Retinal pigment epithelial cell (primary cell): ENCODE measurements around the gene ERGIC1.

Experiments
- DNase-seq: peaks from one replicate; pipeline ENCODE4 v3.0.0-alpha.2; 2010; ENCODE audit warnings: low read depth
- H3K4me3 ChIP-seq: 2 replicates; pipeline ENCODE4 v1.5.1; 2011; ENCODE audit warnings: mild to moderate bottlenecking, low read length, control low read depth, moderate library complexity
- TF ChIP-seq, protein P1 (sequence below): conservative IDR thresholded peaks from 2 replicates; pipeline ENCODE4 v1.5.1; 2011; ENCODE audit warnings: low read depth, low read length, control low read depth, inconsistent platforms

The ERGIC1 gene

DNA sequence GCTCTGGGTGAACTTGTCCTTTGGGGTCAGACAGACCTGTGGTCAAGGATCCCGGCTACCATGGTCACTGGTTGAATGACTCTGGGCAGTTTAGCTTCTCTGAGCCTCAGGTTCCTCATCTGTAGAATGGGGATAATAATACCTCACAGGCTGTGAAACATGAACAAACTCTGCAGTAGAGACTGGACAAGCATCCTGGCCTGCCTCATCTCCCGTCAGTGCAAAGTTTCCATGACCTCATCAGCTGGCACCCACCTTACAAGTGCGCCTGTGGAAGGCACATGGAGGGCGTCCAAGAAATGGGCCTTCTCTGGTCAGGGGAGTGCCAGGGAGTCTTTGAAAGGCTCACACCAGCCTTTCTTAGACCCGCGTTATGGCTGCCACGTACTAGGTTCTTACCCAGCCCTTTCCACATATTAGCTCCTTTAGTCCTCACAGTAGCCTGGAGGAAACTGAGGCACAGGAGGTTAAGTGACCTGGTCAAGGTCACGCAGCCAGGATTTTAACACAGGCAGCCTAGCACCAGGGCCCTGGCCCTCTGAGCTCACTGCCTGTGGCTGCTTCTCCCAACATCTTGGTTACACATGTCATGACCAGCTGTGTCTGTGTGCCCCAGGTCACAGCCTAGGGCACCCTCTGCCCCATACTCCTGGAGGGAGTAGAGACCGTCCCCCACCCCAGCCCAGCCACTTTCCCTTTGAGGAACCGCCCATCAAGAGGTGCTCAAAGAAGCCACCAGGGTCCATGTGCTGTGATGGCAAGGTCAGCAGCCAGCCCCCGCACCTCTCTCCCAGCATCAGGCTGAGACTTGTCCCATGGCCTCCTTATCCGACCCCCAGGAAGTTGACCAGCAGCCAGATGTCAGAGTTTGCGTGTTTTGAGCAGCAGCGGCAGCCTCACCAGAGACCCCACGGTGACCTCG, 85.7 kb downstream of the ERGIC1 start:
- DNase-seq, result no peak
- TF ChIP-seq, protein P1, sequence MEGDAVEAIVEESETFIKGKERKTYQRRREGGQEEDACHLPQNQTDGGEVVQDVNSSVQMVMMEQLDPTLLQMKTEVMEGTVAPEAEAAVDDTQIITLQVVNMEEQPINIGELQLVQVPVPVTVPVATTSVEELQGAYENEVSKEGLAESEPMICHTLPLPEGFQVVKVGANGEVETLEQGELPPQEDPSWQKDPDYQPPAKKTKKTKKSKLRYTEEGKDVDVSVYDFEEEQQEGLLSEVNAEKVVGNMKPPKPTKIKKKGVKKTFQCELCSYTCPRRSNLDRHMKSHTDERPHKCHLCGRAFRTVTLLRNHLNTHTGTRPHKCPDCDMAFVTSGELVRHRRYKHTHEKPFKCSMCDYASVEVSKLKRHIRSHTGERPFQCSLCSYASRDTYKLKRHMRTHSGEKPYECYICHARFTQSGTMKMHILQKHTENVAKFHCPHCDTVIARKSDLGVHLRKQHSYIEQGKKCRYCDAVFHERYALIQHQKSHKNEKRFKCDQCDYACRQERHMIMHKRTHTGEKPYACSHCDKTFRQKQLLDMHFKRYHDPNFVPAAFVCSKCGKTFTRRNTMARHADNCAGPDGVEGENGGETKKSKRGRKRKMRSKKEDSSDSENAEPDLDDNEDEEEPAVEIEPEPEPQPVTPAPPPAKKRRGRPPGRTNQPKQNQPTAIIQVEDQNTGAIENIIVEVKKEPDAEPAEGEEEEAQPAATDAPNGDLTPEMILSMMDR, result no peak
- H3K4me3 ChIP-seq, result no peak overlapping the region

DNA sequence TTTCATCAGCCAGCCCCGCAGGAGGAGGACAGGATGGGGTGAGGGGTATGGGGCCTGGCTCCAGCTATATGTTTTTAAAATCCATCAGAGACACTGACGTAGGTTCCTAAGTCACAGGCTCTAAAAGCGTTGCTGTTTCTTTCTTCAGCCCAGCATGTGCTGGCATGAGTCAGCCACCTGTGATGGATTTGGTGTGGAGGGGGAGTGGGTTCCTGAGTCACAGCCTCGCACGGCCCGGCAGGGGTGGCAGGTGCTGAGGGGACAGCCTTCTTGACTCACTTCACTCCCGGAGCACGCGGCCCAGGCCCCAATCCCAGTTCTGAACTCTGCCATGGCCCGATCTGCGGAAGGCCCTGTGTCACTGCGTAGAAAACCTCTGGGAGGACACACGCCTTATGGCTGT, 86.4 kb downstream of the ERGIC1 start:
- TF ChIP-seq, protein P1, result no peak
- DNase-seq, result peak; percentile 100
- no peak overlapping the region for H3K4me3 ChIP-seq

DNA sequence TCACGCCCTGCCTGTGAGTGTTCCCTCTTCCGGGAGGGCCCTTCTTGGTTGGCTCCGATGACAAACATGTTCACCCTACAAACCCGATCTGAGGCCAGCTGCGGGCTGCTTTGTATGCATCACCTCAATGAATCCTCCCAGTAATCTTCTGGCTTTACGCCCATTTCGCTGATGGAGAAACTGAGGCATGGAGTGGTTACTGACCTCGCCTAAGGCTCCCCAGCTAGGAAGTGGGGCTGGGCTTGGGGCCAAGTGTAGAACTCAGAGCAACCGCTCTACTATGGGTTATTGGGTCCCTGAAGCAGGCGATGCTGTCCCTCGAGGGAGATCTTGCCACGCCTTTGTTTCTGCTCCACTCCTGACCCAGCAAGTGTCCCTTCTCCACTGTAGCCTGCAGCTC, 86.9 kb downstream of the ERGIC1 start:
- TF ChIP-seq, protein P1, result no peak
- H3K4me3 ChIP-seq, result no peak overlapping the region
- DNase-seq, result no peak

DNA sequence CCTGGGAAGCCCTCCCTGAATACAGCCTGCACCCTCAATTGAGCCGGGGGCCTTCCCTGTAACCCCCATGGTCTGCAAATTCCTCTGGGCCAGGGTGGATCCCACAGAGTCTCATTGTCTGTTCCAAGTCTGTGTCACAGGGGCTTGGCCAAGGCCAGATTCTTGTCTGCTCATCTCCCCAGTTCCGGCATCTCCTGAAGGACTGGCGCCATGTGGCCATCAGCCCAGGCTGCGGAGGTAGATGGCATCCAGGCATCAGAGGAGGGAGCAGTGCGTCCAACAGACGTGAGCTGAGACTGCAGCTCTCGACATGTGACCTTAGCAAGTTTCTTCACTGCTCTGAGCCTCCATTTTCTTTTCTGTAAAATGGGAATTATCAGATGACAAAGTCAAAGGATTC, 87.9 kb downstream of the ERGIC1 start:
- DNase-seq, result no peak
- TF ChIP-seq, protein P1, result no peak
- H3K4me3 ChIP-seq, result no peak overlapping the region

DNA sequence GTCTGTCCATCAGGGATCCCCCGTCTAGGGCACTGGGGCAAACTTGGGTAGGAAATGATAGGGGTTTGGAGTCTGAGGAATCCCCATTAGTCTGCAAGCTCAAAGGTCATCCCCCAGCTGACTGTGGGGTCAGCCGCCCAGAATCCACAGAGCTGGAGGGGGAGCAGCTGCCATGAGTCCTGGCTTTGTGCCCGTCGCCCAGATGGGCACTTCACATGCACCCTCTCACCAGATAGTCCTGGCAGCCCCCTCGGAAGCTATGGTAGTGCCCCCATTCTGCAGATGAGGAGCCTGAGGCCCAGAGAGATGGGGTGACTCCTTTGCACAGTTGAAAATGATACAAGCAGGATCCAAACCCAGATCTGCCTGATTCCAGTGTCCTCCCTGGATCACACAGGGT, 89.5 kb downstream of the ERGIC1 start:
- no peak for DNase-seq
- no peak overlapping the region for H3K4me3 ChIP-seq
- TF ChIP-seq, protein P1, result no peak

DNA sequence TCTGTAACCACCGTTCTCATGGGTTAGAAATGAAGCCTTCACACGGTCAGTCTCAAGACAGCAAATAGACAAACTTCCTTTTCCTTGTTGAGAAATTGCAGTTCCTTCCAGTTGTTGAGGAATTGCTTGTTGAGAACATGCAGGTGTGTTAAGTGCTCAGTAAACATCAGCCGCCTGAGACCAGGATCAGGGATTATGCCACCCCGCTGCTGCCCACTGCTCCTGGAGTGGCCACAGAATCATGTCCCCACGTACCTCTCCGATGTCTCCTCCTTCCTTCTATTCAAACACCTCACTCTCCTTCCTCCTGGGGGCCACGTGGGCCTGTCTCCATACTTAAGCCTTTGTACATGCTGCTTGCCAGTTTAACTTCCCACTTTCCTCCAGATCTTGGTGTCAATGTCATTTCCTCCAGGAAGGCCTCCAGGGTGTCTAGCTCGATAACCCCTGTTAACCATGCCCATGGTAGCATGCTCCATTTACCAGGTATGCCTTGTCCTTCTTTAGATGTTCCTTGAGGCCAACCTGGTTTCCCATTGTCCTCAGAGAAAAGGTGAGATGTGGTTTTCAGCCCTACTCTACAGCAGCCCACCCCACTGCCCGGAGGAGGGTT, 91.4 kb downstream of the ERGIC1 start:
- no peak for DNase-seq
- TF ChIP-seq, protein P1, result no peak
- no peak overlapping the region for H3K4me3 ChIP-seq

DNA sequence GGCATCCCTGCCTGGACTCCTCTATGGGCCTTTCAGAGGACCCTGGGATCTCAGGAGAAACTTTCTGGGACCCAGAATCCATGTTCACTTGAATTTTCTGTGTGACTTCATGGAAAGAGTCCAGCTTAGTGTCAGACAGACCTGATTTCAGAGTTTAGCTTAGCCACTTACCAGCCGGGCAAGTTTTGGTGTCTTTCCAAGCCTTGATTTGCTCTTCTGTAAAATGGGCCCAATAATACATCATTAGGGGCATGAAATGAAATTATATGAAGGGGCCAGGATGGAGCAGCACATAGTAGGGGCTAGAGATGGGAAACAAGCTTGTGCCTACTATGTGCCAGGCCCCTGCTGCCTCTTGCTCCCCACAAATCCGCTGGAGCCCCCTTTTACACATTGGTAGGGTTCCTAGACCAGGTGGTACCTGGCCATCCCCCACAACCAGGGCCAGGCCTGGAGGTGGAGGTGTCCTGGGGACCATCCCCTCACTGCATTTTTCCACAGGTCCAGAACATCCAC, 92.0 kb downstream of the ERGIC1 start:
- no peak overlapping the region for H3K4me3 ChIP-seq
- TF ChIP-seq, protein P1, result no peak

More for the DNA sequence above, 92.0 kb downstream of the ERGIC1 start:
- no peak for DNase-seq
